HUDEP-2 (cell line): ENCODE results near the gene SYT13.
"Not testable (repeated sequence)": the region's sequence is repeated elsewhere in the genome, so short reads cannot be mapped to it uniquely, and the experiment has no call there.

Experiments
- DNase-seq, 76 experiments: peaks; one replicate each; lab custom pipeline; 2025; ENCODE audit not compliant: unreplicated experiment in 76 of 76; lab: John Stamatoyannopoulos, UW

SYT13 gene

GRCh38 chr11:45250035-45250718 lies 36.0 kb downstream of the SYT13 start:
- DNase-seq, result no peak

DNA sequence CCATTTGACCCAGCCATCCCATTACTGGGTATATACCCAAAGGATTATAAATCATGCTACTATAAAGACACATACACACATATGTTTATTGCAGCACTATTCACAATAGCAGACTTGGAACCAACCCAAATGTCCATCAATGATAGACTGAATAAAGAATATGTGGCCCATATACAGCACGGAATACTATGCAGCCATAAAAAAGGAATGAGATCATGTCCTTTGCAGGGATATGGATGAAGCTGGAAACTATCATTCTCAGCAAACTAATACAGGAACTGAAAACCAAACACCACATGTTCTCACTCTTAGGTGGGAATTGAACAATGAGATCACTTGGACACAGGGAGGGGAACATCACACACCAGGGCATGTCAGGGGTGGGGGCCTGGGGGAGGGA lies 36.8 kb downstream of the SYT13 start:
- not testable (repeated sequence) for DNase-seq

GRCh38 chr11:45248501-45249011 lies 37.6 kb downstream of the SYT13 start:
- no peak for DNase-seq

DNA sequence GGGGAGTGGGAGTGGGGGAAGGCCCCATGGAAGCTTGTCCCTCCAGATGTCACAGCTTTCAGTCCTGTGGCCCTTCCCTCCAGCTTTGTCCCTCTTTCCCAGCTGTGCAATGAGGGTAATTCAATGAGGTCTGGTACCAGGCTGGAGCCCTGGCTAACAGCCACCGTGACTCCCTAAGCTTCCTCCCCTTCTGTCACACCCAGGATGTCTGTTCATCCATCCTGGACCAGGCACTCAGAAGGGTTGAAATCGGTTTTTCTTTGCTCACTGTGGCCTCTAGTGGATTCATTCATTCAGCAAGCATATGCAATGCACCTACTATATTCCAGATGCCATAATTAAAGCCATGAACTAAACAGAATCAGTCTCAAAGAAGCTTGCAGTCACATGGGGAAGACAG lies 38.7 kb downstream of the SYT13 start:
- DNase-seq, result no peak

DNA sequence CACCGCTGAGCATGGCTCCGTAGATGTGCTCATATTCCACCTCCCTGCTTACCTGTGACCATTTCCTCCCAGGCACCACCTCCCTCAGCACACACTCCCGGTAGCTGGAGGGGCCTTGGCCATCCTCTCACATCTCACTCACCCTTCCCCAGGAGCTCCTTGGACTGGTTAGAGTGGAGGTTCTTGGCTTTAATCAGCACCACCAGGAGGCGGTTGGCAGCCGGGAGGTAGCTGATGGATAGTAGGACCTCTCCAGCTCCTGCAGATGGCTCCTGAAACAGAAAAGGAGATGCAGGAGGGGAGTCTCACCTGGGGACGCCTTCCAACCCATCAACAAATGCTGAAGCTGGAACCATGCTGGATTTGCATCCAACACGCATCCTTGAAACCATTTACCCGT lies 39.9 kb downstream of the SYT13 start:
- no peak for DNase-seq

DNA sequence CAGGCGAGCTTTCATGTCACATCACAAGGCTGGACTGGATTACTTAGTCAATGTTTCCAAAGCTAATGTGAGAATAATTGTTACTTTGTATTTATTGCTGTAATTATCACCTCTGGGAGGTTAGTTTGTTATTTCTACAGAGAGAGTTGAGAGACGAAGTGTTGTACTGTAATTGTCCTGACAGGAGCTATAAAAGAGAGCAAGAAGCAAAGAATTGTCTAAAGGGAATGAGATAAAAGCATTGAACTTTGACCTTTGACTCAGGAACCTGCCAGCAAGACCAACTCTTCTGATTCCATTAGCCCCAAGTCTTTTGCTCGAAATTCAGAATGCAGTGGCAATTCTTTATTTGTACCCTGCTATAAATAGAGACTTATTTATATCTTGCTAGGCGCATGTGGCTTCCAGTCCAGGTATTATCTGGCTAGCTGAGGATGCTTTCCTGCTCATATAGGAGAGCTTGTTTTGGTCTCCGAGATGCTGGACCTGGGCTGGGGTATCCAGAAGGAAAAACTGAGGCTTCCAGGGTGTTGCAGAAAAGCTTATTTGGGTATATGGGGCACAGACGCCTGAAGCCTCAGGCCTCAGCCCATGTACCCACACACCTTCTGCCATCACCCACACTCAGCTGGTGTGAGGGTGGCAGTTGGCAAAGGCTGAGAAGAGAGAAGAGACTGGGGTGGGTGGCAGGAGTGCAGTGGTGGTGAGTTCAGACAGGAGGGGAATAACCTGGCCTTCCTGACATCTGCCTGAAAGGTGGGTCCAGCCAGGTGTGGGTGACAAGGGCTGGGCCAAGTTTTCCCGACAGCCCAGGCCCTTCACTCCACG lies 40.7 kb downstream of the SYT13 start:
- no peak for DNase-seq

DNA sequence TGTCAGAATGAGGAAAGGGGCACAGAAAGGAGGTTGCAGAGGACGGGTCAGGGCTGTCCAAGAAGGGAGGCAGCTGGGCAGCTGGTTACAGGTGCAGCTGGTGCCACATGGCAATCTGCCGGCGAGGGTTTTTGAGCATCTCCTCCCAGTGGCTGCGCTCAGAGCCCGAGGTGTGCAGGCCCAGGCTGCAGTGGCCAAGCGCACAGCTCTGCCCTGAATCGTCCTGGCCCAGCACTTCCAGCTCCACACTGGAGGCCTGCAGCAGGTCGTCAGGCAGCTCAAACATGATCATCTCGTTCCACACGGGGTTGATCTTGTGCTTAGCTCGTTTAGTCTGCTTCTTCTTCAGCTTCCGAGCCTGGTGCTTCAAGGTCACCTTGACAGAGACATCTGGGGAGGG lies 42.2 kb downstream of the SYT13 start:
- DNase-seq, result no peak

DNA sequence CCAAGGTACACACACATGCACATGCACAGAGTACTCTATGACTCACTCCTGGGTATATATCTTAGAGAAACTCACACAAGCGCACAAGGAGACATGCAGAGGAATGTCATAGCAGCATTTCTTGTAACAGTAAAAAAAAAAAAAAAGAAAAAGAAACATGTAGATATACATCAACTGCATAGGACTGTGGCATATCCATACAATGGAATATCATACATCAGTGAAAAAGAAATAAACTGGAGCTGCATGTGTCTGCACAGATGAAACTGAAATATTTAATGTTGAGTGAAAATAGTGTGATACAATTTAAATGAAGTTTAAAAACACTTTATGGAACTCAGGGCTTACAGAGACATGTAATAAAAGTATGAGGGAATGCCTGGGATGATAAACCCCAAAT lies 46.4 kb downstream of the SYT13 start:
- no peak for DNase-seq

GRCh38 chr11:45238724-45239123 lies 47.4 kb downstream of the SYT13 start:
- no peak for DNase-seq

- DNase-seq, result no peak
Observed at GRCh38 chr11:45237711-45238315, 48.3 kb downstream of the SYT13 start.

DNA sequence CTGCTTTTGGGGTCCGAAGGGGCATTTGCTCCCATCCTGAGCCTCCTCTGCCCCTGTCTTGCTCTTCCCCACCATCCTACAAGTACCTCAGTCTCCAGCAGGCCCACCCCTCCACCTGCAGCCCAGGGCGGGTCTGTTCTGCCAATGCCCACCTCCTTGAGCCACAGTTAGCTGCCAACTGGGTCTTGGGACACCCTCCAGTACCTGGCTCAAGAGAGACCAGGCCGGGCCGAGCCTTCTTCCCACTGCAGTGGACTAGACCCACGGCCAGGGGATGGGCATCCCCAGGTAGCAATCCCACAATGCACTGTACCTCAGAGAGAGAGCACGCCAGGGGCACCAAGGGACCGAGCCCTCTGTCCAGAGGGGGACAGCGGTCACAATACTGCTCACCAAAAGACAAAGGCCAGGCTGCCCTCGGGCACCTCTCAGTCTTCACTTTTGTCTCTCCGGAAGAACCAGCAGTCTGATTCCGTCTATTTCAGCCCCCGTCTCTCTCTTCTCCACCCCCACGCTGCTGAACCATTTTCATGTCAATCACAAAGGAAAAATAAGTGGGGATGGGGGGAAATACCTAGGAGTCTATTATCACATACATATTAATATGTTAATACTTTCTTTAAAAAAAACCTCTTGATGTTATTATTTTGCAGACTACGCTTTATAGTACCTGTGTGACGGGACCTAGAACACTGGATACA lies 51.7 kb downstream of the SYT13 start:
- no peak for DNase-seq

DNA sequence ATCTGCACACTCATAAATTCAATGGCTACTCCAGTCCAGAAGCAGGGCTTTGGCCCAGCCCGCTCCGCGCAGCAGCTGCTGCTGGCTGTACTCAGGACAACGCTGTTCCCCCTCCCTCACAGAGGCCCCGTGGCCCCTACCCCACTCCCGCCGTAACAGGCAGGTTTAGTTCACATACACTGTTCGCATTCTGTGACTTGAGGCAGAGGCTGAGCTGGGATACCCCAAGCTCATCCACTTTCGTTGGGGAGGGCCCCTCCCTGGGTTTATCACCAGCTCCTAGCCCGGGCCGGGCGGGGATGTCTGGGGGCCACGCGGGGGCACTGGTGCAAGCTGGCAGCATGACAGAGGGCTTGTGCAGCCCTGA lies 52.4 kb downstream of the SYT13 start:
- no peak for DNase-seq

DNA sequence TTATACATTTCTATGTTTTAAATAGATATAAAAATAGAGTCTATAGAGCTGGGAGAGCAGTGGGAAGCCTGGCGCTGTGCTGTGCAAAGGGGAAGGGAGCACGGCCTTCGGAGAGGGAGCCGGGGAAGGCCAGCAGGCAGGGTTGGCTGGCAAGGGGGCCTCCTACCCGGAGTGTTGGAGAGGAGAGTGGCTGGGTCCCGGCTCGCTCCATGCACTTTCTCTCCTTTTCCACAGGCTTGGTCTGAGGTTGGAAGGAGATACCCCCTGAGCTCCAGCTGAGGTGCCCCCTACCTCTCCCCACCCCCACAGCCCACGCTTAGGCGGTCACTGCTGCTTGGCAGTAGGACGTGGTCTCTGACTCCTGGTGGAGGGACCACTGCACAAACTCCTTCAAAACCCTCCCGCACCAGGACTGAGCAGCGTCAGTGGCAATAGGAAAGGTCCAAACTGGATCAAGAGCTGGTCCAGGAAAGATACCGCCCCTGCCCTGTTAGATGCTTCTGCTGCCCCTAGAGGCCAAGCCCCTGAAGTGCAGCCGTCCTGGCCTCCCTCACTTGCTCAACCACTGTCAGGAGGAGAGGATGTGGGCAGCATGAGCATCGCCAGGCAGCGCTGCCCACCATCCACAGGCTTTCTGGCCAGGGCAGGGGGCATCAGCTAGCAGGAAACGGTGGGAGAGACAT lies 52.9 kb downstream of the SYT13 start:
- peak in 66 of 76 experiments; percentile 3 to 77 (median 46) for DNase-seq

- DNase-seq, result no peak
Observed at GRCh38 chr11:45232341-45233080, 53.6 kb downstream of the SYT13 start.

- DNase-seq, result no peak
Observed at GRCh38 chr11:45229401-45230020, 56.6 kb downstream of the SYT13 start.

- DNase-seq, result no peak
Observed at GRCh38 chr11:45227836-45228235, 58.3 kb downstream of the SYT13 start.

- DNase-seq, result no peak
Observed at GRCh38 chr11:45226901-45227300, 59.2 kb downstream of the SYT13 start.

- no peak for DNase-seq
Observed at GRCh38 chr11:45225961-45226871, 59.9 kb downstream of the SYT13 start.
